ENCODE data around the gene SLC35A2. TPM values are rescaled to one million over a fixed set of nuclear protein-coding genes. Genes with fewer than 3 reads are reported as not detected.
A peak's percentile ranks its signal among the peaks of the same experiment; 100 is the strongest.

Gene SLC35A2
- total RNA-seq: 6.3 TPM

GRCh38 chrX:48911412-48912182 lies at the start of gene SLC35A2:
Gene SLC35A2 (minus strand): TSS chrX:48911646. CDS start chrX:48911636, 10 bp downstream.
- Histone ChIP-seq H3K4me1 (ENCODE audit: control insufficient read depth in 3 of 3, insufficient read depth in 3 of 3, low read length in 3 of 3) (peaks cover 11 to 16% (median 14%) of the 10 kb centered on the region in 3 donors), H3K27me3 (ENCODE audit: control insufficient read depth in 3 of 3, insufficient read depth in 3 of 3, low read length in 3 of 3) (no peaks in the 10 kb centered on the region), H3K4me3 (ENCODE audit: low read length in 3 of 3) (peak within 1 kb of the TSS; percentile 85 to 89 (median 89)), H3K36me3 (ENCODE audit: control insufficient read depth in 3 of 3, insufficient read depth in 3 of 3, low read length in 3 of 3) (peaks cover 0 to 5% (median 4%) of the 10 kb centered on the region in 3 donors), H3K9ac (ENCODE audit: low read depth in 1 of 3, low read length in 3 of 3) (peak within 1 kb of the TSS; percentile 69 to 82 (median 78)), H3K9me3 (ENCODE audit: control insufficient read depth in 3 of 3, low read length in 3 of 3) (no peaks in the 10 kb centered on the region), H3K27ac (ENCODE audit: low read depth, low read length) (peak within 1 kb of the TSS; percentile 66)

- Histone ChIP-seq H3K4me1 (ENCODE audit: control insufficient read depth in 3 of 3, insufficient read depth in 3 of 3, low read length in 3 of 3) (peaks cover 19 to 20% (median 20%) of the 10 kb centered on the region in 3 donors), H3K27ac (ENCODE audit: low read depth, low read length) (no peak overlapping the region), H3K9ac (ENCODE audit: low read depth in 1 of 3, low read length in 3 of 3) (no peak overlapping the region), H3K27me3 (ENCODE audit: control insufficient read depth in 3 of 3, insufficient read depth in 3 of 3, low read length in 3 of 3) (no peaks in the 10 kb centered on the region), H3K4me3 (ENCODE audit: low read length in 3 of 3) (no peak overlapping the region), H3K9me3 (ENCODE audit: control insufficient read depth in 3 of 3, low read length in 3 of 3) (no peaks in the 10 kb centered on the region), H3K36me3 (ENCODE audit: control insufficient read depth in 3 of 3, insufficient read depth in 3 of 3, low read length in 3 of 3) (peaks cover 0 to 5% (median 0%) of the 10 kb centered on the region in 3 donors)
These were observed 48.8 kb upstream of the SLC35A2 start for GRCh38 chrX:48960291-48960690.

DNA sequence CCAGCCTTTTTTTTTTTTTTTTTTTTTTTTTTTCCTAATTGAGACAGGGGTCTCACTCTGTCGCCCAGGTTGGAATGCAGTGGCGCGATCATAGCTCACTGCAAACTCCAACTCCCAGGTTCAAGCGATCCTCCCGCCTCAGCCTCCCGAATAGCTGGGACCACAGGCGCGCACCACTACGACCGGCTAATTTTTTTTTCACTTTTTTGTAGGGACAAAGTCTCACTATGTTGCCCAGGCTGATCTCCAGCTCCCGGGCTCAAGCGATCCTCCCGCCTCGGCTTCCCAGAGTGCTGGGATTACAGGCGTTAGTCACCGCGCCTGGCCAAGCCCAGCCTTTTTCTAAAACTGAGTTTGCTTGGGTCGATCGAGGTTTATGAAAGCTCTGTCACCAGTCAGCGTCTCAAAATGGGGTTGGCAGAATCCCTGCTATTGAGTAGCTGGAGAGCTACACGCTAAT lies 47.2 kb upstream of the SLC35A2 start:
- Histone ChIP-seq H3K9me3 (ENCODE audit: control insufficient read depth in 3 of 3, low read length in 3 of 3) (no peaks in the 10 kb centered on the region), H3K4me1 (ENCODE audit: control insufficient read depth in 3 of 3, insufficient read depth in 3 of 3, low read length in 3 of 3) (peaks cover 30 to 35% (median 33%) of the 10 kb centered on the region in 3 donors), H3K9ac (ENCODE audit: low read depth in 1 of 3, low read length in 3 of 3) (peak overlapping the region; percentile 59 to 89 (median 85)), H3K27ac (ENCODE audit: low read depth, low read length) (peak overlapping the region; percentile 97), H3K27me3 (ENCODE audit: control insufficient read depth in 3 of 3, insufficient read depth in 3 of 3, low read length in 3 of 3) (peaks cover 0 to 4% (median 0%) of the 10 kb centered on the region in 3 donors), H3K36me3 (ENCODE audit: control insufficient read depth in 3 of 3, insufficient read depth in 3 of 3, low read length in 3 of 3) (peaks cover 0 to 13% (median 0%) of the 10 kb centered on the region in 3 donors), H3K4me3 (ENCODE audit: low read length in 3 of 3) (peak overlapping the region; percentile 65 to 72 (median 66))

DNA sequence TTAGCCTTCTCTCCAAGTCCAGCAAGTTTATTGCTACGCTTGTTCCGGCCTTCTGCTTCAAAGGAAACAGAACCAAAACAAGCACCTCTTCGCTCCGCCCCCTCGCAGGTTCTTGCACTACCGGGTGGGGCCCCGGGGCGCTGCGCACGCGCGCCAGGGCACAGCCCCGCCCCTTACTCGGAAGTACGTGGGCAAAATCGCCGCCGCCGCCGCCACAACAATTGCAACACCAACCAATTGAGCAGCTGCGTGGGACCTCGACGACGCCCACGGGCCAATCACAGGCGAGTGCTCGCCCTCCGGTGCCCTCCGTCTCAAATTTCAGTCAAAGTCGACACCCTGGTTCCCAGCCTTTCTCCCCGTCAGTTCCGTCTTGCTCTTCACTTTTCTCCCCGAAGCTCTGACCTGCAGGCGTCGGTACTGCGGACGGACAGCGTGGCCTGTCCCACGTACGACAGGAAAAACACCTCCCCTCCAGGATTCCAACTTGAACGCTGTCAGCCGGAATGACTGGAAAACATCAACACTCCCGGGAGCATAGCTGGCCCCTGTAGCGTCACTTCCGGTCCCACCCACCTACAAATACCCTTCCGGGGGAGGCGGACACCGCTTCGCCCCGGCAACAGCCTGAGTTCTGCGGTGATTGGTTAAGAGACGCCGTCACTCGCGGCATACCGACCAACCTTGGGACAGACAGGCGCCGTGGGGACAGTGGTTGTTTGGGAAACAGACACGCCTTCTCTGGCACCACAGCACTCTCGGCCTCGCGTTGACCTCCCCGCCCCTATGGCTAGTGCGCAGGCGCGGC lies 46.6 kb upstream of the SLC35A2 start:
- peak overlapping the region; percentile 97 for H3K27ac ChIP-seq (ENCODE audit: low read depth, low read length)
- H3K9ac ChIP-seq (ENCODE audit: low read depth in 1 of 3, low read length in 3 of 3): peak overlapping the region; percentile 89 to 96 (median 89)
- H3K36me3 ChIP-seq (ENCODE audit: control insufficient read depth in 3 of 3, insufficient read depth in 3 of 3, low read length in 3 of 3): peaks cover 0 to 13% (median 0%) of the 10 kb centered on the region in 3 donors
- H3K4me1 ChIP-seq (ENCODE audit: control insufficient read depth in 3 of 3, insufficient read depth in 3 of 3, low read length in 3 of 3): peaks cover 36 to 40% (median 37%) of the 10 kb centered on the region in 3 donors
- H3K9me3 ChIP-seq (ENCODE audit: control insufficient read depth in 3 of 3, low read length in 3 of 3): no peaks in the 10 kb centered on the region
- peak overlapping the region; percentile 83 to 85 (median 84) for H3K4me3 ChIP-seq (ENCODE audit: low read length in 3 of 3)
- peaks cover 0 to 4% (median 0%) of the 10 kb centered on the region in 3 donors for H3K27me3 ChIP-seq (ENCODE audit: control insufficient read depth in 3 of 3, insufficient read depth in 3 of 3, low read length in 3 of 3)

- Histone ChIP-seq H3K9me3 (ENCODE audit: control insufficient read depth in 3 of 3, low read length in 3 of 3) (no peaks in the 10 kb centered on the region), H3K4me3 (ENCODE audit: low read length in 3 of 3) (peak within 1 kb of the TSS; percentile 83 to 85 (median 84)), H3K9ac (ENCODE audit: low read depth in 1 of 3, low read length in 3 of 3) (peak within 1 kb of the TSS; percentile 89 to 96 (median 89)), H3K27me3 (ENCODE audit: control insufficient read depth in 3 of 3, insufficient read depth in 3 of 3, low read length in 3 of 3) (peaks cover 0 to 4% (median 0%) of the 10 kb centered on the region in 3 donors), H3K27ac (ENCODE audit: low read depth, low read length) (peak within 1 kb of the TSS; percentile 97), H3K36me3 (ENCODE audit: control insufficient read depth in 3 of 3, insufficient read depth in 3 of 3, low read length in 3 of 3) (peaks cover 0 to 13% (median 0%) of the 10 kb centered on the region in 3 donors), H3K4me1 (ENCODE audit: control insufficient read depth in 3 of 3, insufficient read depth in 3 of 3, low read length in 3 of 3) (peaks cover 37 to 44% (median 42%) of the 10 kb centered on the region in 3 donors)
These were observed 46.0 kb upstream of the SLC35A2 start, which contains the start of gene OTUD5 for GRCh38 chrX:48957477-48957826. Gene OTUD5 (minus strand): TSS chrX:48957607. CDS start chrX:48957570, 37 bp downstream.

DNA sequence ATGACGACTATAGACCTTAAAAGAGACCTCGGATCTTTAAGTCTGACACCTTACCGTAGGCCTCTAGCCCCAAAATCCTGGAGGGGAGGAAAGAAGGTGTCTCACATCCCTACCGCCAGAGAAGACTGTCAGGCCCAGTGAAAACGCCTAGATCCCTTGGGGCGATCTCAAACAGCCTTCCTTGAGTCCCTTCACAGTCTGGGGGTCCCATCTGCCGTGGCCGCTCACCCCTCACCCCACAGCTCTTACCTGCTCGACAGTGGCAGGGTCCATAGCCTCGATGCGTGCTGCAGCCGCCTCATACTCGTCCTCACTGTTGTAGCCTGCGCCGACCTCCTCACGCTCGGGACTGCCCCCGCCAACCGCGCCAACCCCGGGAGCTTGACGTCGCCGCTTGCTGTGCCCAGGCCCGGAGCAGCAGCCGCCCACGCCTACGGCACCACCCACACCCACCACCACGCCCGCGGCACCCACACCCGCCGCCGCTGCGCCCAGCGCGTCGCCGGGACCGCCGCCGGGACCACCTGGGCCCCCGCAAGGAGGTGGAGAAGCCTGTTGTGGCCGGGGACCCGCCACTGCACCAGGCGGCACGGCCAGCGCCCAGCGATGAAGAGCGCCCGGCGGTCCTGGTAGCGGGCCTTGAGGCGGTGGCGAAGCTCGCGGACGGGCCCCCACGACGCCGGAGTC lies 45.4 kb upstream of the SLC35A2 start:
- peaks cover 37 to 44% (median 44%) of the 10 kb centered on the region in 3 donors for H3K4me1 ChIP-seq (ENCODE audit: control insufficient read depth in 3 of 3, insufficient read depth in 3 of 3, low read length in 3 of 3)
- H3K4me3 ChIP-seq (ENCODE audit: low read length in 3 of 3): peak overlapping the region; percentile 75 to 84 (median 81)
- peaks cover 0 to 13% (median 0%) of the 10 kb centered on the region in 3 donors for H3K36me3 ChIP-seq (ENCODE audit: control insufficient read depth in 3 of 3, insufficient read depth in 3 of 3, low read length in 3 of 3)
- H3K27ac ChIP-seq (ENCODE audit: low read depth, low read length): peak overlapping the region; percentile 69
- H3K27me3 ChIP-seq (ENCODE audit: control insufficient read depth in 3 of 3, insufficient read depth in 3 of 3, low read length in 3 of 3): peaks cover 0 to 4% (median 0%) of the 10 kb centered on the region in 3 donors
- peak overlapping the region; percentile 71 to 89 (median 77) for H3K9ac ChIP-seq (ENCODE audit: low read depth in 1 of 3, low read length in 3 of 3)
- H3K9me3 ChIP-seq (ENCODE audit: control insufficient read depth in 3 of 3, low read length in 3 of 3): no peaks in the 10 kb centered on the region

GRCh38 chrX:48948589-48948988 lies 37.1 kb upstream of the SLC35A2 start:
- H3K4me3 ChIP-seq (ENCODE audit: low read length in 3 of 3): no peak overlapping the region
- no peaks in the 10 kb centered on the region for H3K27me3 ChIP-seq (ENCODE audit: control insufficient read depth in 3 of 3, insufficient read depth in 3 of 3, low read length in 3 of 3)
- H3K4me1 ChIP-seq (ENCODE audit: control insufficient read depth in 3 of 3, insufficient read depth in 3 of 3, low read length in 3 of 3): peaks cover 7 to 11% (median 8%) of the 10 kb centered on the region in 3 donors
- H3K9ac ChIP-seq (ENCODE audit: low read depth in 1 of 3, low read length in 3 of 3): no peak overlapping the region
- no peak overlapping the region for H3K27ac ChIP-seq (ENCODE audit: low read depth, low read length)
- H3K36me3 ChIP-seq (ENCODE audit: control insufficient read depth in 3 of 3, insufficient read depth in 3 of 3, low read length in 3 of 3): peaks cover 0 to 3% (median 0%) of the 10 kb centered on the region in 3 donors
- H3K9me3 ChIP-seq (ENCODE audit: control insufficient read depth in 3 of 3, low read length in 3 of 3): no peaks in the 10 kb centered on the region

DNA sequence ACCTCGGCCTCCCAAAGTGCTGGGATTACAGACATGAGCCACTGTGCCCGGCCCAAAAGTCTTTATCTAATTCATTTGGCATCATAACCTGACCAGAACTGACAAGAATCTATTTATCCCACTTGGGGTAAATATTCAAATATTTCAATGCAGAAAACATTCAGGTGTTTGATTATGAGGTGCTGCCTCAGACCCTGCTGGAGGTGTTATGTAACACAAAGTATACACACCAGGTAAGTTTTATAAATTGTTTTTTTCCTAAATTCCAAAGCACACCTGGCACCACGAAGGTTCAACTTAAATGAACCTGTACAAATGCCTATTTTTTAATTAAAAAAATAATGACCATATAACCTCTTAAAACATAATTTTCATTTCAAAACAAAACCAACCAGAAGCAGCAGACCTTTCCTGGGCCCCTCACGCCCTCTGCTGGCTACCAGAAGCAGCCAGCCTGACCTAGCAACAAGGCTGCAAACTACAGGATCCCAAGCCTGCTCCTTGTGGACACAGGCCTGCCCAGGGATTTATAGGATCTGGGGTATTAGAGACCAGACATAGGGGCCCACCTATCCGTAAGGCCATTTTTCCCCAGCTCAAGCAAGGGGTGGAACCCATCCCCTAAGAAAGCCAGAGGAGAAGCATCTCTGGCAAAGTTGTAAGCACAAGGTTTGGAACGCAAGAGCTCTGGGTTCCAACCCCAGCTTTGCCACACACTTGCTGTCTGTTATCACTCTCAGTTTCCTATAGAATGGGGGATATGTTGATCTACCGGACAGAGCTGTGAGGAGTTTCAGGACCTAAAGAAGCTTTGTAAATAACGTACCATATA lies 34.3 kb upstream of the SLC35A2 start:
- Histone ChIP-seq H3K4me3 (ENCODE audit: low read length in 3 of 3) (no peak overlapping the region), H3K9ac (ENCODE audit: low read depth in 1 of 3, low read length in 3 of 3) (no peak overlapping the region), H3K27ac (ENCODE audit: low read depth, low read length) (no peak overlapping the region), H3K9me3 (ENCODE audit: control insufficient read depth in 3 of 3, low read length in 3 of 3) (no peaks in the 10 kb centered on the region), H3K27me3 (ENCODE audit: control insufficient read depth in 3 of 3, insufficient read depth in 3 of 3, low read length in 3 of 3) (no peaks in the 10 kb centered on the region), H3K4me1 (ENCODE audit: control insufficient read depth in 3 of 3, insufficient read depth in 3 of 3, low read length in 3 of 3) (peaks cover 0 to 8% (median under 1%) of the 10 kb centered on the region in 3 donors), H3K36me3 (ENCODE audit: control insufficient read depth in 3 of 3, insufficient read depth in 3 of 3, low read length in 3 of 3) (peaks cover 2 to 10% (median 4%) of the 10 kb centered on the region in 3 donors)
